ENCODE measurements around the gene GDF2.

The GDF2 gene

DNA sequence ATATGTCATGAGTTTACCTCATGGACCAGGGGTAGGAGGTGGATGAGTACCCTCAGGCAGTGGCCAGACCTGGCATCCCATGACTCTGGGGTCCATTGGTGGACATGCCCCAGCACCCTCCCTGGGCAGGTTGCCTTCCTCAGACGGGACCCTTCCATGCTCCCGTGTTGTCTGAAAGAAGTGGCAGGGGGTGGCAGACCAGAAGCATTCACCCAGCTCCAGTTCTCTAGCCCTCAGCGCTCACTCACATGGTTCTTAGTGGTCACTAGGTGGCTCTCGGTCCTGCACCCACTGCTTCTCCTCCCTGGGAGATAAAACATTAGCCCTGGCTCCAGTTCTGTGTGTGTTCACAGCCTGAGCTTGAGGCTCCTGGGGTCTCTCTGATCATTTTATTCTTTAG lies 31.9 kb downstream of the GDF2 start:
- DNase-seq: no peak

- no peak for DNase-seq
These were observed 32.6 kb downstream of the GDF2 start for GRCh38 chr10:47354900-47355299.

DNA sequence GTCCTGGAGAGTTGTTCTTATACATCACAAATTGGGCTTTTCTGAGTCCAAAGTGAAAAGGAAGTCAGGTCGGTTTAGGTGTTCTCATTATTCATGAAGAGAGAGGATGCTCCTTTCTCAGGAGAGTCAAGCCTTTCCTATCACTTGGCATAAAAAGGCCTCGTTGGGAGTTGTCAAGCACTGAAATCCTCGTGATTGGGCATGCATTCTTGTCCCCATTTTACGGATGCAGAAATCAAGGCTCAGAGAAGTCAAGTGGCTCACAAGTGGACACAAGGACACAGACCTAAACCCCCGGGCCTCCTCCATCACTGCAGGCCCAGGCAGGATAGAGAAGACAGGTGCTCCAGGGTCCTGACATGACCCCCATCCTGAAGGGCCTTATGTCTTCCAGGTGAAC lies 34.5 kb downstream of the GDF2 start:
- no peak for DNase-seq

GRCh38 chr10:47357131-47357582 lies 34.9 kb downstream of the GDF2 start:
- no peak for DNase-seq

- no peak for DNase-seq
These were observed 35.7 kb downstream of the GDF2 start for GRCh38 chr10:47357911-47358310.

DNA sequence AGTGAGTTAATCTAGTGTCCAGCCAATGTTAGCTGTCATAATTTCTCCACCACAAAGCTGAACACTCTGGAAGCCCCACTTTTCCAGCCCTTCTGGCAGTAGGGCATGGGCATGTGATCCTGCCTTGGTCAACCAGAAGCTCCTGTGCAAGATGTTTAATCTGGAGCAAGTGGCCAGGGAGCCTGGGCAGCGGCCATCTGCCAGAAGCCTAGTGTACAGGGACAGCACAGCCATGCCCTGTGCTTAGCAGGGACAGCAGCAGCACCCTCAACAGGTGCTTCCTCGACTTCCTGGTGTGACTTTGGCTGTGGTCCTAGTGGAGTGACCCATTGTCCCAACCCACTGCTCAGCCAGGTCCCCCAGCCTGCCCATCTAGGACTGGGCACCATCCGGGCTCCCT lies 36.2 kb downstream of the GDF2 start:
- DNase-seq: no peak

GRCh38 chr10:47359101-47359500 lies 36.8 kb downstream of the GDF2 start:
- no peak for DNase-seq

DNA sequence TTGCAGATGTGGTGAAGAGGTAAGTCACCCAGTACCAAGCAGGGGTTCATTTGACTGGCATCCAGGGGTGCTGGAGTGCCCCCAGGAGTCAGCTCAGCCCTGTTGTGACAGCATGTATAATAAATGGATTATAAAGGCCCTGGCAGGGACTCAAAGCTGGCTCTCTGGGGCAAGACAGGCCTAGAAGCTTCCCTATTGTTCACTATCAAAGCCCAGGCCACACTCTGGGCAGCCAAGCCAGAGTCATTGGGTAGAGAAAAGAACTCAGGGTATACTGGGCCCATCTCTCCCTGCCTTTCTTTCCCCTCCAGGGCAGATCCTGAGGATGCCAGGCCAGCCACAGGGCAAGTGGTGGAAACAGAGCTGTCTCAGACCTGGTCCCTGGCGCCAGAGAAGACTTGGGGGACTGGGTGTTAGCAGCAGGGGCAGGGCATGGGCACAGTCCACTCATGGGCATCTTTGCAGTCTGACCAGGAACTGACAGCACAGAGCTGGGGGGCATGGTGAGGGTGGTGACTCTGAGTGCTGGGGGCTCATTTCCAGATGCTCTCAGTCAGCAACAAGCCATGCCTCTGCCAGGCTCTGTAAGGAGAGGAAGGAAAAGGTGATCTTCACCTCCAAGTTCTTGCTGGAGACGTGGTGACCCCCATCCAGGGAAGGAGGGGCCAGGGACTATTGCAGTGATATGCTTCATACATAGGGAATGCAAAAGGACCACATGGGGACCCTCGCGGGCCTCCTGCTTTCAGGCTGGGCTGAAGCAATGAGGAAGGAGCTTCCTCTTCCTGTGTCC lies 37.6 kb downstream of the GDF2 start:
- DNase-seq: no peak

DNA sequence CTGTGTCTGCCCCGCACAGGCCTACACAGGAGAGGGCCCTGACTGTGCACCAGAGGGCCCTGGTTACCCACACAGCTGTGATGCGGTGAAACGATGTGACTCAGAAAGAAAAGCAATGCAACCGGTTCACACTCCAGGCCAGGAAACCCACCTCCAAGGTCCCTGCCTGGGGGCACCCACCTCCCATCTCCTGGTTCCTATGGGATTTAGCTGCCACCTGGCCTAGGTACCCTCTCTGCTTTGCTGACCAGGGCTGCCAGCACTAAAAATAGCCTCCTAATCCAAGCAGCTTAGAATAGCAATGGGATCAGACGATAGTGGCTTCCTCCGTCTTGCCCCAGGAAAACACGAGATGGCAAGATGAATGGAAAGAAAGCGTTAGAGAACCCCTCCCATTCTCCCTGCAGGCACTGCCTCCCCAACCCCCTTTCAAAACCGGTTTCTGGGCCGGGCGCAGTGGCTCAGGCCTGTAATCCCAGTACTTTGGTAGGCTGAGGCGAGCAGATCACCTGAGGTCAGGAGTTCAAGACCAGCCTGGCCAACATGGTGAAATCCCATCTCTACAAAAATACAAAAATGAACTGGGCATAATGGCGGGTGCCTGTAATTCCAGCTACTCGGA lies 38.3 kb downstream of the GDF2 start:
- DNase-seq: no peak

- no peak for DNase-seq
These were observed 39.0 kb downstream of the GDF2 start for GRCh38 chr10:47361293-47361692.

DNA sequence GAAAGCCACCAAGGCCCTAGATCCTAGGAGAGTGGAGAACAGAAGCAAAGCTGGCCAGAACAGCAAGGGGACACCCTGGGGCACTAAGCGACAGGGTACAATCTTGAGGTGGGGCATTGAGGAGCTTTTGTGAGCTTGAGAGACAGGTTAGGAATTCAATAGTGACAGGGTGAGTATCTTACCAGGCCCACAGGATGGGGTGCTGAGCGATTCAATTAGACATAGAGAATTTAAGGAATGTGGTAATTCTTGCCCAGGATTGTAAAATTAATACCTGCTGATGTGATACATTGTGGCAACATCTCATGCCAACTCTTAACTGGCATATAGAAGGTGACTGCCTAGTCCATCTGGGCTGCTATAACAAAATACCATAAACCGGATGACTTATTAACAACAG lies 39.9 kb downstream of the GDF2 start:
- DNase-seq: no peak

DNA sequence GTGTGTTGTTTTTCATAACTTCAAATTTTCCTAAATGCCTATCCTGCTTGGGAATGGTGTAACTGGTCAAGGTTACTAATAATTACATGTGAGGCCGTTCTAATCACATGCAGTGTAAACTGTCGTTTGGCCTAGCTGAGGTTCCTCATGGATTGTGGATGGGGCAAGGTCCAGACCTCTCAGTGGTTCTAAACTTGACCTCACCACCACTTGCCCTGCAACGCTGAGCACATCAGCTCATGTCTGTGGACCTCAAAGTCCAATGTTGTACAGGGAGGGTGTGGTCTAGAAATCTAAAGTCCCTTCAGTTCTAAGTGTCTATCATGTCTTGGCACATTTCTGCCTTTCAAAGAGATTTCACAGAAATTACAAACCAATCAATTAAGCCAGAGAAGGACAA lies 41.5 kb downstream of the GDF2 start:
- no peak for DNase-seq

- no peak for DNase-seq
These were observed 42.1 kb downstream of the GDF2 start for GRCh38 chr10:47364366-47364765.

DNA sequence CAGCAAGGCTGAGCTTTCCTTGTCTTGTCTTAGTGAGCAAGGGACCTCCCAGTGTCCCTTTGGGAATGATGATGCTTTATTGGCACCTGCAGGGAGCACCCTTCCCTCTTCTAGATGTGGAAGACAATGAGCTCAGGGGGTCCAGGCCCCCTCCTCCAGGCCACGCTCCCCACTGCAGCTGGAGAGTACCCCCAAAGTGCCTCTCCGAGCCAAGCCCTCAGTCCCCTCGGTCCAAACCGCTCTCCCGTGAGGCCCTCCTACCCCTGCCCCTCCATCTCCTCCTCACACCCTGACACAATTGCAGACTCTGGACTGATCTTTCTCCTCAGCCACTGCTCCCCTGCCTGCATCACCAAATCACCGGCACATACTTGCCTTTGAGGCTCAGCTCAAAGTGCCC lies 42.7 kb downstream of the GDF2 start:
- no peak for DNase-seq

DNA sequence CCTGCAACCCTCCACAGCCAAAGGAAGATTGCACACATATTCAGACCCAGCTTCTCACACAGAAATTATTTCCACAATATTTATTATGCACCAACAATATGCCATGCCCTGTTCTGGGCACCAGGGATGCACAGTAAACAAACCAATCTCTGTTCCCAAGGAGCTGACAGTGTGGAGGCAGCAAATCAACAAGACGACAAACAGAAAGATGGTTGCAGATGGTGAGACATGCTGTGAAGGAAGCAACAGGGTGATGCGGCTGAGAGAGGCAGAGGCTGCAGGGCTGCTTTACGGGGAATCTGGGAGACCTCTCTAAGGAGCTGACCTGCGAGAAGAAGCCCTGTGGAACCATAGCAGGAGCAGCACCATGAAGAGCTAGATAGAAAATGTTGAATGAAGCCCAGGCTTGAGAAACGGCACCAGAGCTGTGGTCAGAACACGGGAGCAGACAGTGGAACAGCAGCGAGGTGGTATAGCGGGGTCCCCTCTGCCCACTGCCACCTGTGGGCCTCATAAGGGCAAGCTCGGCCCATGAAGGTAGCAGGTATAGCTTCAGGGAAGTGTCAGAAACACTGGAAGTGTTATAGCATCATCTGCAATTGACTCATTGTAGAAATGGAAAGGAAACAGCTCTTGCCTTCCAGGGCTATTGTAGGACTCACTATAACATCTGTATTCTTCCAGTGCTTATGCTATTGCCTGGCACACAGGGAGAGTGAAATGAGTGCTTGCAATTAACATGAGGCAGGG lies 43.4 kb downstream of the GDF2 start:
- no peak for DNase-seq

DNA sequence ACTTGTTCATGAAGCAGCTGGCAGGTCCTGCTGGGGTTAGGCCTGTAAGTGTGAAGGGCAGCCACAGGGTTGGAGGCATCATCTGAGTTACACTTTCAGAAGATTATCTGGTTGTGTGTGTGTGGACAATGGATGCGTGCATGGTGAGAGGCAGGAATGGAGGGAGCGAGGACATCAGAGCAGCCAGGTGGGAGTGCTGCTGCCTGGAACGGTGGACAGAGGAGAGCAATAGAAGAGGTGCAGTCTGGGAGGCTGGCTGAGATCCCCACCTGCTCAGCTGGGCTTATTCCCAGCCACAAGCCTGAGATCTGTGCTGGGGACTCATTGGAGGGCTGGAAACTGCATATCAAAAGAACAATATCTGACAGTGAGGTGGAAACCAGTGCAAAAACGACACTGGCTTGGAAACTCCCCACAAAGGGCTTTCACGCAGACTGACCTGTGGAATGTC lies 44.0 kb downstream of the GDF2 start:
- DNase-seq: no peak

DNA sequence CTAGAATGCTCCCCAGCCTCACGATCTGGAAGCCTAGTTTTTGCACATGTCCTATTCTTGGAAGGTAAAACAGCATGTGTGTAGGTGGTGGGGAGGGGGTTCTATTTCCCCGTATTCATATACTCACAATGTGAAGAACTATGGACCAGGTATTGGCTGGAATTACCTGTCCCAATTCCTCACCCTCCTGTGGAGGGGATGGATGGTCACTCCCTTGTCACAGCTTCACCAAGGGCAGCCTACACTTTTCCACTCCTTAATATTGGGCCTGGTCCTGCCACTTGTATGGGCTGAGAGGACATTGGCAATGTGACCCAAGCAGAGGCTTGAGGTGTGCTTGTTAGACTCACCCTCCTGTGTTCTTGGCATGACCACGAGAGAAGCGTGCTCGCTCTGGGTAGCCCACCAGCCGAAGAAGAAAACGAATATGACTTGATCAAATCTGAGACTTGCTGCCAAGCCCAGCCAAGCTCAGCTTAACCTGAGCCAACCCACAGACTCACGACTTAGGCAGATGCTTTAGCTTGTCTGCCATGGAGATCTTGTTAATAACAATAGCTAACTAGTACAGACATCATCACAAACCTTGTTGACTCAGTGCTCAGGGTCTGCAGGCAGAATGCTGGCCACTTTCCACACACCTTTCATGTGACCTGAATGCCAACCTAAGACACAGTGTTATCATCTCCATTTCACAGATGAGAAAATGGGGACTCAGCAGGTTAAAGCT lies 44.6 kb downstream of the GDF2 start:
- no peak for DNase-seq

DNA sequence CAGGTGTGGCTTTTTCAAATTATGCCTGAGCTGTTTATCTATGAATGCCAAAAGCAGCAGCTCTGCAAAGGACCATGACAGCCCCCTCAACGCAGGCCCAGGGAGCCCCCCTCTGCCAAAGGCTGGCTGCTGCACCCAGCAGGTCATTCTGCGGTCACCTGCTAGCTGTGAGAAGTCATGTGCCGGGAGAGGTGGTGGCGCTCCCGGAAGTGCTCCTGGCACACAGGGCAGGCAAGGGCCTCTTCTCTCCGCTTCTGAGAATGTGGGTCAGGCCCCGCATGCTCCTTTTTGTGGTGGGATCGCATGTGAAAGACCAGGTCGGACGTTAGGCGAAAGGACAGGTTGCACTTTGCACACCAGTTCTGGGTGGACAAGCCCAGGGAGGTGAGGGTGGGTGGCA lies 45.4 kb downstream of the GDF2 start:
- no peak for DNase-seq

GRCh38 chr10:47368431-47369180 lies 46.4 kb downstream of the GDF2 start:
- DNase-seq: no peak

DNA sequence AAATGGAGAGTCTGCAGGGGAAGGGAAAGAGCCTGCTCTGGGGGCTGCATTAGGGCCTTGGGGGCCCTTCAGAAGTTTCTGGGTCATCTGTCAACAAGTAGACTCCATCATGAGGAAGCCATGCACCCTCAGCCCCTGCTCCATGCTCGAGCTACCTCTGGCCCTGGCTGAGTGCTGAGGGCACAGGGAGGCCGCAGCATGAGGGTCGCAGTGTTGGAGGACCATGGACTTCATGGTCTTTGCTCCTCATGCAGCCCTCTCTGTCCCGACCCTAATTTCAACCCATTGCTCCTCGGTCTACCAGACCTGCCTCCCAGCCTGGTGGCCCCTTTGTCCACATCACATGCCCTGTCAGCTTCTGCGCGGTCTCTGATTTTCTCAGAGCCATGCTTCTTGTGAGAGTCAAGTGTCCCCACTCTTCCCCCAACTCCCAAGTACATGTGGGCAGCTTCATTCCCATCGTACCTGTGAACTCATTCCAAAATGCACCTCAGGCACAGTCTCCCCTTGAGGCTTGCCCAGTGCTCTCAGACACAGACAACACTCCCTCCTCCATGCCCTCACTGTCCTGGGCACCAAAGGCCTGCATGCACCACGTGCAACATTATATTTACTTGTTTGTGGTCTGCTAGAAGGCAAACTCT lies 47.1 kb downstream of the GDF2 start:
- DNase-seq: no peak

GRCh38 chr10:47370015-47370767 lies 47.9 kb downstream of the GDF2 start:
- no peak for DNase-seq

Data from stimulated activated naive CD4-positive, alpha-beta T cell (primary cell).